HCT116 (cell line): ENCODE measurements around the gene PRIMA1. TPM values are rescaled to one million over a fixed set of nuclear protein-coding genes. Genes with fewer than 3 reads are reported as not detected.

Experiments
- ATAC-seq: fragments of 200-7000 bp; cut with Tn5 transposase; 2 replicates; pipeline ENCODE4 v1.9.1; 2020; ENCODE audit warnings: mild to moderate bottlenecking, moderate library complexity
- BruUV-seq: library from RNA; stranded (reverse); fragments of 400-500 nt; replicated peaks from 2 replicates; lab custom pipeline; 2021; lab: Mats Ljungman, UMichigan
- CTCF ChIA-PET: fragments of 300-600 bp; sonication (Branson Sonifier 250); formaldehyde crosslinking; loops from one replicate; lab custom pipeline; 2021; ENCODE audit warnings: antibody characterized with exemption; lab: Charles Lee
- POLR2A ChIA-PET: fragments of 300-600, 350-600 bp; sonication (Branson Sonifier 250); formaldehyde crosslinking; loops from one replicate; lab custom pipeline; 2021; ENCODE audit warnings: antibody characterized with exemption; lab: Charles Lee
- RAD21 ChIA-PET, 2 experiments: fragments of 300-600 bp; sonication (Branson Sonifier 250); formaldehyde crosslinking; loops; one replicate each; lab custom pipeline; 2023; ENCODE audit warnings: low total read pairs in 2 of 2; ENCODE audit not compliant: uncharacterized antibody in 2 of 2, unreplicated experiment in 2 of 2, low non-redundant PET in 1 of 2; lab: Charles Lee
- DNase-seq: peaks from one replicate; pipeline ENCODE4 v3.0.0-alpha.2; 2010; ENCODE audit warnings: low read depth, low spot score
- H2AFZ ChIP-seq: fragments of 200-600 bp; shearing (Covaris generic), sonication (generic); 2 replicates; pipeline ENCODE4 v1.6.1; 2017; ENCODE audit warnings: low read depth, mixed run types, mixed read lengths, antibody characterized with exemption, low read length; ENCODE audit not compliant: poor library complexity, severe bottlenecking
- H3K27ac ChIP-seq: 2 replicates; pipeline ENCODE4 v1.5.1; 2012; ENCODE audit warnings: low read depth, low read length
- H3K27me3 ChIP-seq: fragments of 200-600 bp; sonication (generic); 2 replicates; pipeline ENCODE4 v1.6.1; 2016; ENCODE audit warnings: mixed run types, low read length, mixed read lengths; ENCODE audit not compliant: insufficient read depth
- H3K36me3 ChIP-seq, 2 experiments: fragments of 200-500 bp in 1 of 2; fragments of 200-600 bp in 1 of 2; sonication (Bioruptor generic) in 1 of 2; sonication (generic) in 1 of 2; 2 replicates each; pipeline versions ENCODE4 v1.5.1 to v1.6.1; 2014 to 2016; ENCODE audit warnings: low read length in 2 of 2, inconsistent platforms in 1 of 2, mixed read lengths in 1 of 2, mixed run types in 1 of 2; ENCODE audit not compliant: insufficient read depth in 2 of 2, control insufficient read depth in 1 of 2
- H3K4me1 ChIP-seq, 2 experiments: fragments of 200-600 bp in 1 of 2; sonication (generic) in 1 of 2; 2 replicates each; pipeline versions ENCODE4 v1.5.1 to v1.6.1; 2012 to 2017; ENCODE audit warnings: low read length in 2 of 2, inconsistent platforms in 1 of 2, mild to moderate bottlenecking in 1 of 2, mixed read lengths in 1 of 2, mixed run types in 1 of 2, moderate library complexity in 1 of 2; ENCODE audit not compliant: insufficient read depth in 2 of 2, control insufficient read depth in 1 of 2
- H3K4me2 ChIP-seq: fragments of 200-600 bp; sonication (generic); 2 replicates; pipeline ENCODE4 v1.6.1; 2017; ENCODE audit warnings: mixed run types, low read length, mixed read lengths
- H3K4me3 ChIP-seq, 2 experiments: fragments of 200-600 bp in 1 of 2; sonication (generic) in 1 of 2; replicated peaks in 1 of 2; 2 replicates each; pipeline ENCODE4 v1.5.1; 2011 to 2016; ENCODE audit warnings: low read length in 2 of 2, control low read depth in 1 of 2, low read depth in 1 of 2, mild to moderate bottlenecking in 1 of 2, mixed read lengths in 1 of 2, mixed run types in 1 of 2
- H3K79me2 ChIP-seq: fragments of 200-600 bp; sonication (generic); 2 replicates; pipeline ENCODE4 v1.6.1; 2017; ENCODE audit warnings: mild to moderate bottlenecking, mixed run types, low read length, moderate library complexity, mixed read lengths; ENCODE audit not compliant: insufficient read depth
- H3K9ac ChIP-seq: fragments of 200-600 bp; sonication (generic); 2 replicates; pipeline ENCODE4 v1.6.1; 2016; ENCODE audit warnings: low read length, mixed read lengths
- H3K9me2 ChIP-seq: fragments of 200-600 bp; sonication (generic), shearing (Covaris generic); 2 replicates; pipeline ENCODE4 v1.6.1; 2017; ENCODE audit warnings: mixed run types, mild to moderate bottlenecking, moderate library complexity; ENCODE audit not compliant: insufficient read depth
- H3K9me3 ChIP-seq, 2 experiments: fragments of 200-500 bp in 1 of 2; fragments of 200-600 bp in 1 of 2; sonication (Bioruptor generic) in 1 of 2; sonication (generic) in 1 of 2; 2 replicates each; pipeline ENCODE4 v1.6.1; 2014 to 2017; ENCODE audit warnings: low read length in 2 of 2, mixed read lengths in 2 of 2, inconsistent platforms in 1 of 2, low read depth in 1 of 2, mild to moderate bottlenecking in 1 of 2, mixed run types in 1 of 2, moderate library complexity in 1 of 2; ENCODE audit not compliant: control insufficient read depth in 1 of 2, insufficient read depth in 1 of 2
- H4K20me1 ChIP-seq: fragments of 200-600 bp; sonication (generic), shearing (Covaris generic); 2 replicates; pipeline ENCODE4 v1.6.1; 2017; ENCODE audit warnings: mixed run types, mild to moderate bottlenecking, moderate library complexity; ENCODE audit not compliant: insufficient read depth
- CBX3 ChIP-seq: IDR thresholded peaks from 2 replicates; pipeline ENCODE4 v1.6.1; 2012; ENCODE audit warnings: low read depth
- CEBPB ChIP-seq: IDR thresholded peaks from 2 replicates; pipeline ENCODE4 v1.6.1; 2012; ENCODE audit warnings: low read depth
- FOSL1 ChIP-seq: IDR thresholded peaks from 2 replicates; pipeline ENCODE4 v1.6.1; 2012; ENCODE audit warnings: low read depth
- MAX ChIP-seq: IDR thresholded peaks from 2 replicates; pipeline ENCODE4 v1.6.1; 2012
- ZFX ChIP-seq: fragments of 450-650 bp; IDR thresholded peaks from 2 replicates; pipeline ENCODE4 v1.6.1; 2017
- ZNF274 ChIP-seq: fragments of 200-500 bp; sonication (Bioruptor generic); IDR thresholded peaks from 2 replicates; pipeline ENCODE4 v1.6.1; 2014; ENCODE audit warnings: mild to moderate bottlenecking, low read depth, low read length, inconsistent platforms
- intact Hi-C: fragments of 100-400 bp; cut with micrococcal nuclease; formaldehyde crosslinking; loops from 2 replicates; pipeline ENCODE4 v1.10.0; 2022
- total RNA-seq: library from RNA; stranded (reverse); gene quantifications from one replicate; pipeline ENCODE4 v1.2.1, GENCODE V29; 2021; ENCODE audit not compliant: unreplicated experiment

PRIMA1 gene
- total RNA-seq, 1 experiment from 2014 or later: 1.5 TPM

GRCh38 chr14:93799617-93799988 is 11.3 kb upstream of the PRIMA1 start:
- H3K4me1 ChIP-seq: no peaks in the 10 kb centered on the region
- H3K27ac ChIP-seq: no peak overlapping the region
- H4K20me1 ChIP-seq: no peaks in the 10 kb centered on the region
- no peak for ATAC-seq
- intact Hi-C loops: no loop called here
- no peak overlapping the region for H3K9ac ChIP-seq
- no peak overlapping the region for H3K4me2 ChIP-seq
- DNase-seq: no peak
- no peaks in the 10 kb centered on the region for H3K9me3 ChIP-seq
- no peak overlapping the region for H2AFZ ChIP-seq
- TF ChIP-seq ZNF274: no peak
- no peak for TF ChIP-seq FOSL1
- TF ChIP-seq MAX: no peak
- H3K36me3 ChIP-seq: no peaks in the 10 kb centered on the region
- ChIA-PET POLR2A (no interaction called here), RAD21 (no interaction called here), CTCF (no interaction called here)
- H3K4me3 ChIP-seq: no peak overlapping the region
- H3K79me2 ChIP-seq: no peaks in the 10 kb centered on the region
- H3K9me2 ChIP-seq: no peaks in the 10 kb centered on the region
- no TSS peak for BruUV-seq
- peaks cover 8% of the 10 kb centered on the region; the same call in 1 of the 2 replicates for H3K27me3 ChIP-seq

- DNase-seq: no peak
- no peak overlapping the region for H3K4me2 ChIP-seq
- intact Hi-C loops: no loop called here
- POLR2A ChIA-PET: no interaction called here
- H3K36me3 ChIP-seq: no peaks in the 10 kb centered on the region
- H3K4me1 ChIP-seq: no peaks in the 10 kb centered on the region
- no peak for ATAC-seq
- RAD21 ChIA-PET: no interaction called here
- H3K4me3 ChIP-seq: no peak overlapping the region
- no peaks in the 10 kb centered on the region for H3K9me2 ChIP-seq
- CTCF ChIA-PET: no interaction called here
- H4K20me1 ChIP-seq: no peaks in the 10 kb centered on the region
- no peaks in the 10 kb centered on the region for H3K9me3 ChIP-seq
- H3K27me3 ChIP-seq: peaks cover 8% of the 10 kb centered on the region; the same call in 1 of the 2 replicates
- no peak overlapping the region for H2AFZ ChIP-seq
- TF ChIP-seq CEBPB: no peak
- no peak for TF ChIP-seq ZFX
- no peak for TF ChIP-seq FOSL1
- TF ChIP-seq MAX: no peak
- TF ChIP-seq CBX3: no peak
- H3K79me2 ChIP-seq: no peaks in the 10 kb centered on the region
- no TSS peak for BruUV-seq
- H3K9ac ChIP-seq: no peak overlapping the region
- H3K27ac ChIP-seq: no peak overlapping the region
These were observed 9.3 kb upstream of the PRIMA1 start for GRCh38 chr14:93797536-93797935.
